GM08714 (cell line): ENCODE measurements around the gene SGSM1.

ENCODE experiments used
- H3K4me3 ChIP-seq: fragments of 200-500 bp; sonication (Bioruptor generic); 2 replicates; pipeline ENCODE4 v1.5.1; 2014; ENCODE audit warnings: mild to moderate bottlenecking, low read length, inconsistent platforms
- ZNF274 ChIP-seq: IDR thresholded peaks from 2 replicates; pipeline ENCODE4 v1.6.1; 2012; ENCODE audit warnings: mild to moderate bottlenecking, low read depth, low read length

SGSM1 gene

DNA sequence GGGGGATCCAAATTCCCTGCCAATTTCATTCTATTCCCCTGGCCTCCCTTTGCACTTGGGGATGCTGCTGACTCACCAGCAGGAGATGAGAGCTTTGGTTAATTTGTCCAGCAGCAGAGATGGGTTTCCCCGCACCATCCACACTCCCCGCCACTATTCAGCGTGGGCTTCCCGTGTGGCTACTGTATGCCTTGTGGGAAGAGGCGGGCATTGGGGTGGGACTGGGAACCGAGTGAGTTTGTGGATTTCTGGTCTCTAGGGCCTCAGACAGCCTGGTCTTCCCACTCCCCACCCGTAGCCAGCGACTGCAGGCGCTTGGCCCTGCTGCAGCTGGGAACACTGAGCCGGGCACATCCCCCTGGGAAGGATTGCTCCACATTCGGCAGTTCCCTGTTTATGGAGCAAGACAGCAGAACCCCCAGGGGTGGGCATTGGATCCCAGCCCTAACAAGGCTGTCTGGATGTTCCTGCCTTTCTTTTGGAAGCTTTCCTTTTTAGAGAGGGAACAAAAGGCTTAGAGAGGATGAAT is 169.9 kb downstream of the SGSM1 start:
- TF ChIP-seq ZNF274 = no peak
- no peak overlapping the region for H3K4me3 ChIP-seq

GRCh38 chr22:24976442-24977218 is 170.6 kb downstream of the SGSM1 start:
- TF ChIP-seq ZNF274 = no peak
- H3K4me3 ChIP-seq = no peak overlapping the region
